GM12873 (cell line): Measurements from ENCODE around the gene FAM107B.

ENCODE experiments used
- TF ChIP-seq, protein P1 (sequence below): IDR thresholded peaks from 2 replicates; pipeline ENCODE4 v1.5.1; 2012; ENCODE audit warnings: low read depth, mild to moderate bottlenecking, moderate library complexity, low read length, control low read depth; ENCODE audit not compliant: insufficient read depth; ENCODE audit errors: missing control alignments

Gene FAM107B

GRCh38 chr10:14697281-14697680, 77.4 kb downstream of the FAM107B start:
- TF ChIP-seq, protein P1, sequence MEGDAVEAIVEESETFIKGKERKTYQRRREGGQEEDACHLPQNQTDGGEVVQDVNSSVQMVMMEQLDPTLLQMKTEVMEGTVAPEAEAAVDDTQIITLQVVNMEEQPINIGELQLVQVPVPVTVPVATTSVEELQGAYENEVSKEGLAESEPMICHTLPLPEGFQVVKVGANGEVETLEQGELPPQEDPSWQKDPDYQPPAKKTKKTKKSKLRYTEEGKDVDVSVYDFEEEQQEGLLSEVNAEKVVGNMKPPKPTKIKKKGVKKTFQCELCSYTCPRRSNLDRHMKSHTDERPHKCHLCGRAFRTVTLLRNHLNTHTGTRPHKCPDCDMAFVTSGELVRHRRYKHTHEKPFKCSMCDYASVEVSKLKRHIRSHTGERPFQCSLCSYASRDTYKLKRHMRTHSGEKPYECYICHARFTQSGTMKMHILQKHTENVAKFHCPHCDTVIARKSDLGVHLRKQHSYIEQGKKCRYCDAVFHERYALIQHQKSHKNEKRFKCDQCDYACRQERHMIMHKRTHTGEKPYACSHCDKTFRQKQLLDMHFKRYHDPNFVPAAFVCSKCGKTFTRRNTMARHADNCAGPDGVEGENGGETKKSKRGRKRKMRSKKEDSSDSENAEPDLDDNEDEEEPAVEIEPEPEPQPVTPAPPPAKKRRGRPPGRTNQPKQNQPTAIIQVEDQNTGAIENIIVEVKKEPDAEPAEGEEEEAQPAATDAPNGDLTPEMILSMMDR: no peak

- TF ChIP-seq, protein P1: no peak
Observed at GRCh38 chr10:14696821-14697220, 77.9 kb downstream of the FAM107B start.

DNA sequence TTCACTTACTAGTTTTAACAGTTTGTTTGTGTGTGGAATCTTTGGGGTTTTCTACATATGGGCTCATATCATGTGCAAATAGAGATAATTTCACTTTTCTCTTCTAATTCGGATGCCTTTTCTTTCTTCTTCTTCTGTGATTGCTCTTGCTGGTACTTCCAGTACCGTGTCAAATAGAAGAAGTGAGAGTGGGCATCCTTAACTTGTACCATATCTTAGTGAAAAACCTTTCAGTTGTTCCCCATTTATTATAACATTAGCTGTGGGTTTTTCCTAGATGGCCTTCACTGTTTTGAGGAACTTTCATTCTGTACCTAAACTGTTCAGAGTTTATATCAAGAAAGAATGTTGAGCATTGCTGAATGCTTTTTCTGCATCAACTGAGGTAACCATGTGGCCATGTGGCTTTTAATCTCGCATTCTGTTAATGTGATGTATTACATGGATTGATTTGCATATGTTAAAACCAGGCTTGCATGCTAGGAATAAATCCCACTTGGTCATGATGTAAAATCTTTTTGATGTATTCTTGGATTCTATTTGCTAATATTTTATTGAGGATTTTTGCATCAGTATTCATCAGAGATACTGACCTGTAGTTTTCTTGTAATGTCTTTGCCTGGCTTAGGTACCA, 78.7 kb downstream of the FAM107B start:
- TF ChIP-seq, protein P1: no peak

- TF ChIP-seq, protein P1: no peak
Observed at GRCh38 chr10:14693891-14694290, 80.8 kb downstream of the FAM107B start.

DNA sequence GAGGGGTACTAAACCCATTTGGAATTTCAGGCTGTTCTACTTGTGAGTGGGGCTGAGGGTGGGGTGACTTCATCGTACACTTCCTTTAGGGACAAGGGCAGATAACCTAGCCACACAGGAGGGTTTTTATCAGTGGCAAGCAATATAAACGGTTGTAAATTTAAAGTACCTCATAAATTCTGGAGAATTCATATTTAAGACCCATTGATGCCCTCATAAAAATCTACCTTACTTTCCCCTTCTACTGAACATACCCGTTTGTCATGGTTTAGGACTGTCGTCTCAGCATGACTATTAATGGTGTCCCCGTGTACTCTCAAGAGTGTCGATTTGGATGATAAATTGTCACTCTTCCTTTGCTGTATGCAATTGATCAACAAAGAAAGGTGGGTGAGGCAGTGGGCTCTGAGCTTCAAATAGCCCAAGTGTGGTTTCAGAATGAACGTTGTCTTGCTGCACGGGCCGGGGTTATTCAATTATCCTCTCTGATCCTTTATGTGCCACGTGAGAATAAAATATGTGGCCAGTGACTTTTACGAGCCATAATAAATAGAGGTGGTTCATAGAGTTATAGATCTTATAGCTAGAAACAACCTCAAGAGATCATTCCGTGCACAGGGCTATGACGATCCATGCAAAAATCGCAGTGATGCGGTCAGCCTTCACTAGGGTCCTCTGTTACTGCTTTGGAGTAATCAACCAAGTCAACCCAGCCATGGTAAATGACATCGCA, 82.2 kb downstream of the FAM107B start:
- TF ChIP-seq, protein P1: no peak

- TF ChIP-seq, protein P1: no peak
Observed at GRCh38 chr10:14691359-14691758, 83.3 kb downstream of the FAM107B start.

- TF ChIP-seq, protein P1: no peak
Observed at GRCh38 chr10:14688606-14689005, 86.1 kb downstream of the FAM107B start.
